SK-N-SH (cell line): ENCODE data around the gene OR10H2. TPM values are rescaled to one million over a fixed set of nuclear protein-coding genes. Genes with fewer than 3 reads are reported as not detected.

Experiments
- polyA plus RNA-seq, 3 experiments: library from polyadenylated mRNA; depleted of rRNA; stranded (reverse); fragments of >200 nt; gene quantifications; 2 replicates each; pipeline ENCODE4 v1.2.3, GENCODE V29; 2012

Gene OR10H2
- polyA plus RNA-seq, 1 of the 3 experiments (the other 2 are of a cell fraction): not detected

Other genes with a start within 250 kb of the OR10H2 start
- not detected in 2 replicates for gene PGLYRP2, start 248.5 kb upstream of the OR10H2 start, polyA plus RNA-seq (2012; rRNA removed)
- not detected in 2 replicates for gene CYP4F22, start 219.5 kb upstream of the OR10H2 start, polyA plus RNA-seq (2012; rRNA removed)
- not detected in 2 replicates for gene CYP4F8, start 112.8 kb upstream of the OR10H2 start, polyA plus RNA-seq (2012; rRNA removed)
- 0.03 and 0.08 TPM in 2 replicates for gene CYP4F3, start 87.1 kb upstream of the OR10H2 start, polyA plus RNA-seq (2012; rRNA removed)
- gene CYP4F12, start 54.9 kb upstream of the OR10H2 start, polyA plus RNA-seq (2012; rRNA removed): 0.03 TPM in 1 of 2 replicates, not detected in the other
- not detected in 2 replicates for gene OR10H3, start 10.0 kb downstream of the OR10H2 start, polyA plus RNA-seq (2012; rRNA removed)
- not detected in 2 replicates for gene OR10H5, start 59.6 kb downstream of the OR10H2 start, polyA plus RNA-seq (2012; rRNA removed)
- not detected in 2 replicates for gene OR10H1, start 87.6 kb downstream of the OR10H2 start, polyA plus RNA-seq (2012; rRNA removed)
- 0.11 TPM in 1 of 2 replicates, not detected in the other for gene CYP4F2, start 170.1 kb downstream of the OR10H2 start, polyA plus RNA-seq (2012; rRNA removed)
- 0.23 and 0.31 TPM in 2 replicates for gene CYP4F11, start 206.5 kb downstream of the OR10H2 start, polyA plus RNA-seq (2012; rRNA removed)
- gene OR10H4, start 221.0 kb downstream of the OR10H2 start, polyA plus RNA-seq (2012; rRNA removed): not detected in 2 replicates